ENCODE data around the gene SURF2. TPM values are rescaled to one million over a fixed set of nuclear protein-coding genes. Genes with fewer than 3 reads are reported as not detected.

Gene SURF2
- total RNA-seq, 1 donor, result 9.0 TPM

GRCh38 chr9:133405508-133406438 is 49.4 kb downstream of the SURF2 start:
- Histone ChIP-seq H3K4me3 (ENCODE audit: low read length) (no peak overlapping the region), H3K4me1 (ENCODE audit: insufficient read depth, low read length) (no peaks in the 10 kb centered on the region), H3K27me3 (ENCODE audit: insufficient read depth, low read length) (no peaks in the 10 kb centered on the region), H3K9me3 (ENCODE audit: low read depth, low read length) (no peaks in the 10 kb centered on the region)

- Histone ChIP-seq H3K27me3 (ENCODE audit: insufficient read depth, low read length) (no peaks in the 10 kb centered on the region), H3K4me3 (ENCODE audit: low read length) (no peak overlapping the region), H3K4me1 (ENCODE audit: insufficient read depth, low read length) (no peaks in the 10 kb centered on the region), H3K9me3 (ENCODE audit: low read depth, low read length) (no peaks in the 10 kb centered on the region)
Measured at GRCh38 chr9:133406480-133407307, 50.3 kb downstream of the SURF2 start.

GRCh38 chr9:133408042-133408441 is 51.7 kb downstream of the SURF2 start:
- no peaks in the 10 kb centered on the region for H3K9me3 ChIP-seq (ENCODE audit: low read depth, low read length)
- no peaks in the 10 kb centered on the region for H3K4me1 ChIP-seq (ENCODE audit: insufficient read depth, low read length)
- H3K27me3 ChIP-seq (ENCODE audit: insufficient read depth, low read length), result no peaks in the 10 kb centered on the region
- H3K4me3 ChIP-seq (ENCODE audit: low read length), result no peak overlapping the region

Other genes with a start within 250 kb of the SURF2 start
- gene RALGDS, start 235.3 kb upstream of the SURF2 start, total RNA-seq, result 59.0 TPM
- 5.6 TPM for gene GBGT1, start 192.6 kb upstream of the SURF2 start, total RNA-seq
- gene OBP2B, start 147.3 kb upstream of the SURF2 start, total RNA-seq, result not detected
- 4.5 TPM for gene ABO, start 81.3 kb upstream of the SURF2 start, total RNA-seq
- gene SURF6, start 20.4 kb upstream of the SURF2 start, total RNA-seq, result 4.8 TPM
- gene MED22, start 8.4 kb upstream of the SURF2 start, total RNA-seq, result 11.4 TPM
- gene RPL7A, start 8.3 kb upstream of the SURF2 start, total RNA-seq, result 2,463 TPM
- gene SURF1, start 63 bp upstream of the SURF2 start, total RNA-seq, result 26.4 TPM
- 82.2 TPM for gene SURF4, start 19.5 kb downstream of the SURF2 start, total RNA-seq
- 0.10 TPM for gene STKLD1, start 19.8 kb downstream of the SURF2 start, total RNA-seq
- gene REXO4, start 61.5 kb downstream of the SURF2 start, total RNA-seq, result 9.0 TPM
- 0.42 TPM for gene ADAMTS13, start 65.8 kb downstream of the SURF2 start, total RNA-seq
- gene CACFD1, start 103.4 kb downstream of the SURF2 start, total RNA-seq, result 2.3 TPM
- 23.3 TPM for gene SLC2A6, start 122.5 kb downstream of the SURF2 start, total RNA-seq
- gene MYMK, start 168.4 kb downstream of the SURF2 start, total RNA-seq, result not detected
- 0.10 TPM for gene ADAMTSL2, start 178.2 kb downstream of the SURF2 start, total RNA-seq